ENCODE data around the gene PCDH9.

Gene PCDH9

GRCh38 chr13:66974174-66974573, 256.0 kb downstream of the PCDH9 start:
- no peak for DNase-seq (ENCODE audit: low read depth)

DNA sequence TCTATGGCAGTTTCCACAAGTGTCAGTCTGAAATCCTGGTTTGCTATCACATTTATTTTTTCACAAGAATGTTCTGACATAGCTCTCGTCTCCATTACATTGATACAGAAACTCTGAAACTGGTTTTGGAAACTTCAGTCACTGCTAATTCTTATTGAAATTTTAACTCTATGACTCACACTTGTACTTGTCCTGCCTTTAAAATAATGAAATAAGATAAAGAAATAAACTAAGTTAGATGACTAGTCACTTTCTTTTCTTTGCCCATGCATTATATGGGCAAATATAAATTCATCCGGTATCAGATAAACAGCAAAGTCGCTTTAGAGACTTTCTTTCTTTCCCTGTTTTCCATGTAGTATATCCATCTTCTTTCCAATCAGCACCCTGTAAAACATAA, 257.5 kb downstream of the PCDH9 start:
- no peak for DNase-seq (ENCODE audit: low read depth)

DNA sequence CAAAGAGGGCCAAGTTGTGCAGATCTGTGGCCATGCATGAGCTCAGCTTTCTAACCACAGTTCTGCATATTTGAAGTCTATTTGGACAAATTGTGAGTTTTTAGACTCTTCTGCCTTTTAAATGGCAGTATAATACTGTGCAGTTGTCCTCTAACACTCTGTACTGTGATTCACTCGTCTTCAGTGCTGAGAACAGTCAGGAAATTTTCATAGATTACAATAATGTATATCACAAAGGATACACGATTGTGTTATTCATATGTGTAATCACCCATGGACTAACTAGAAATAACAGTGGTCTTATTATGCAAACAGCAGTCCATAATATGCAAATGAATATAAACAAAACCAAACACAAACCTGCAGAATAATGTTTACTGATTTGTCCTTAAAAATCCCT, 259.1 kb downstream of the PCDH9 start:
- DNase-seq (ENCODE audit: low read depth): no peak

DNA sequence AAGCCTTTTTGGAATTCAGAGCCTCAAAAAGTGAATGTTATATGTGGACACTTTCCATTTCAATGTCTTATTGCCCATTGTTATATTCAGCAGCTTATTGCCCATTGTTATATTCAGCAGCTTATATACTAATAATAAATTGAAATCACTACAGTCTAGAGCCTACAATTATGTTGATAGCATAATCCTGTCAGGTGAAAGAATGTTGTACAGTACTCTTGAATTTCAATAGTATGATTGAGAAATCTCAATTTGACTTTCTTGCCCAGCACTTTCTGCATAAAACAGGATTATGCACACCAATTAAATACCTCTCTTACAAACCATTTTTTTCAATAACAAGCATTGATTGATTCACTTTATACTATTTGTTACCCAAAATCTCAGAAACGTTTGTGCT, 260.8 kb downstream of the PCDH9 start:
- DNase-seq (ENCODE audit: low read depth): no peak

GRCh38 chr13:66967811-66968597, 262.1 kb downstream of the PCDH9 start:
- DNase-seq (ENCODE audit: low read depth): no peak

DNA sequence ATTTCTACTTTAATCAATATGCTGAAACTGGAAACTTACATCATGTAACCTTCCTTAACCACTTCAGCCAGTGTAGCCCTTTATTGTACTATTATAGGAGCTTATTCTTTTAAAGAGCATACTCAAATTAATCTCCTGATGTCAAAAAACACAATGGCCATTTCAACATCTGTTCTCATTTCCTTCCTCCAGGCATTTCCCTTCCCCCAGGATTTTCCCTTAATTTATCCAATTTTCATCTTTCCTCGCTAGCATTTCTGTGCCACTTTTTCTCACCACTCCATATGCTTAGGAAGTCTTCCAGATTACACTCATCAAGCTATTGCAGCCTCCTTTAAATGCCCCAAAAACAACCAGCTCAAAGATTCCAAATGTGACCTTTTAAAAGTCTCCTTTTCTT, 265.0 kb downstream of the PCDH9 start:
- DNase-seq (ENCODE audit: low read depth): no peak

DNA sequence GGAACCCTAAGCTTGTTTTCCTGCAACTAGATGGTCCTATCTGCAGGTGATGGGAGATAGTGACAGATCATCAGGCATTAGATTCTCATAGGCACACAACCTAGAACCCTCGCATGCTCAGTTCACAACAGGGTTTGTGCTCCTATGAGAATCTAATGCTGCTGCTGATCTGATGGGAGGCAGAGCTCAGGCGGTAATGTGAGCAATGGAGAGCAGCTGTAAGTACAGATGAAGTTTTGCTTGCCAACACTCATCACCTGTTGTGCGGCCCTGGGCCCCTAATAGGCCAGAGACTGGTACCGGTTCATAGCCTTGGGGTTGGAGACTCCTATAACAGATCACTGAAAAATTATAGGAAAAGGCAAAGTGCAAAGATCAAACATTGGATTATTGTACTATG, 267.2 kb downstream of the PCDH9 start:
- DNase-seq (ENCODE audit: low read depth): no peak

GRCh38 chr13:66958611-66959010, 271.5 kb downstream of the PCDH9 start:
- no peak for DNase-seq (ENCODE audit: low read depth)

GRCh38 chr13:66952507-66952906, 277.6 kb downstream of the PCDH9 start:
- no peak for DNase-seq (ENCODE audit: low read depth)

DNA sequence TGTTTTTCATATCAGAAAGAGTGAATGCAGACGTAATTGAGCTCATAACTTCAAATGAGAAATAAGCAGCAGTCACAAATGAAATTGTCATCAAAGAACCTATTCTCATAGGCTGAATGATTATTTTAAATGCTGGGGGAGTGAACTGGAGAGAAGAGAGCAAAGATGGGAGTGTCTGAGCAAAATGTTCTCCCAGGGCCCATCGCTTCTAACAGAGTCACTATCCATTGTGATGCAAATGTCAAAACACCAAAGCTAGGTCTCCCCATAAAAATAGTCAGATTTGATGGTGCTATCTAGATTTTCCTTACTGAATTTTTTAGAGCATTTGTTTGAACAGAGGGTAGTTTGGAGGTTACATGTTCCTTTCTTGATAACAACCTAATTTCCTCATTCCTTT, 278.7 kb downstream of the PCDH9 start:
- DNase-seq (ENCODE audit: low read depth): no peak

- no peak for DNase-seq (ENCODE audit: low read depth)
These were observed 279.5 kb downstream of the PCDH9 start for GRCh38 chr13:66950666-66951065.

GRCh38 chr13:66948910-66949309, 281.2 kb downstream of the PCDH9 start:
- DNase-seq (ENCODE audit: low read depth): no peak

DNA sequence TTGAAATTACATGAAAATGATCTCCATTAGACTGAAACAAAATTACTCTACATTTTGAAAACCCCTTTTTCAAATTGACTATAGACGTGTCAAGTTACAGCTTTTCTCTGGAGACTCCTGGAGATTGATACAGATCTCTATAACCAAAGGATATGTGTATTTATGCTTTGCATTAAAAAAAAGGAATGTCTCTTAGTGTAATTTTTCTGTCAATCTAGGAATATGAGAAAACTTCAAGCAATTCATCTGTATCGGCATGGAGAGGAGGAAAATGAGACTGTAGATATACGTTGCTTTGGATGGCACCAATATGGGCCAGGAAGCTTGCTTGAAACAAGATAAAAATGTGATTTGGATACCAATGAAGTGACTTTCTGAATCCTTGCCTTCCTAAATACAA, 286.6 kb downstream of the PCDH9 start:
- DNase-seq (ENCODE audit: low read depth): no peak

DNA sequence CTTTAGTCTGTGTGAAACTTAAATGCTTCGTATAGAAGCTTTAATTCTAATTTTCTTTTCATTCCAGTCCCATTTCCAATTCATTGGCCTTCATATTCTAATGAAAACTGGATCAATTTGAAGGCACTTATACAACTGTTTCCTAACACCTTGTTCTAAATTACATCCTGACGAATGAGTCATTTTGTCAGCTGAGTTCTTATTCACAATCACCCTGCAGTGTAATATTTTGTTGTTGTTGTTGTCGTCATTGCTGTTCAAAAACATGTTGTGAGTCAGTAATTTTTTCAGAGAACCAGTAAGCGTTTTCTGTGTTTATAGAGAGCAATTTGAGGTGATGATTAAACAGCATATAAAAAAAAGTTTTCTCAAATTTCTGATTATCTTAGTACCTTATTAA, 290.0 kb downstream of the PCDH9 start:
- DNase-seq (ENCODE audit: low read depth): no peak

GRCh38 chr13:66937423-66937822, 292.7 kb downstream of the PCDH9 start:
- no peak for DNase-seq (ENCODE audit: low read depth)

- no peak for DNase-seq (ENCODE audit: low read depth)
These were observed 296.1 kb downstream of the PCDH9 start for GRCh38 chr13:66933994-66934393.

DNA sequence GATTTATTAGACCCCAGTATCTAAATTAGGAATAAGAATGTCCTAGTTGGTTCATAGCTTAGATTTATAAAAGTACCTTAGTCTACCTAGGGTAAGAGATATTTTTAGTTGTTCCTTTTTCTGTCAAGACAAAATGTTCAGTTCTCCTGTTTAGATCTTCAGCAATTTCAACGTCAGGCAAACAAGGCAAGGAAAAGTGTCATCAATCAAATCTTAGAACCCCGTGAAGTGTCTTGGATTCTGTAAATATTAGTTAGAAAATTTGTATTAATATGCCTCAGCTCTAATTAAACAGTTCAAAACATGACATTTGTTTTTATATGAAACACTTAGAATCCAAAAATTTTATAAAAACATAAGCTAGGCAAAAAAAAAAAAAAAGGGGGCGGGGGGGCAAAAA, 296.6 kb downstream of the PCDH9 start:
- DNase-seq (ENCODE audit: low read depth): no peak

DNA sequence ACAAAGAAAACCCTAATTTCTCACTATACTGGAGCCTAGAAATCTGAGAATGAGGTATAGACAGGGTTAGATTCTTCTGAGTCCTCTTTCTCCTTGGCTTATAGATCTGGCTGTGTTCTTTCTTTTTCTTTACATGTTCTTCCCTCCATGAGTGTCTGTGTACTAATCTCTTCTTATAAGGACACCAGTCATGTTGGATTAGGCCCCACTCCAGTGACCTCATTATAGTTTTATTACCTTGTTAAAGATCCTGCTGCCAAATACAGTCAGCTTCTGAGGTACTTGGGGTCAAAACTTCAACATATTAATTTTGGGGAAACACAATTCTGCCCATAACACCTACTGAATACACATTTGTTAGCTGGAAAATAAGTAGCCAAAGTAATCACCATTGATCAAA, 302.6 kb downstream of the PCDH9 start:
- no peak for DNase-seq (ENCODE audit: low read depth)

DNA sequence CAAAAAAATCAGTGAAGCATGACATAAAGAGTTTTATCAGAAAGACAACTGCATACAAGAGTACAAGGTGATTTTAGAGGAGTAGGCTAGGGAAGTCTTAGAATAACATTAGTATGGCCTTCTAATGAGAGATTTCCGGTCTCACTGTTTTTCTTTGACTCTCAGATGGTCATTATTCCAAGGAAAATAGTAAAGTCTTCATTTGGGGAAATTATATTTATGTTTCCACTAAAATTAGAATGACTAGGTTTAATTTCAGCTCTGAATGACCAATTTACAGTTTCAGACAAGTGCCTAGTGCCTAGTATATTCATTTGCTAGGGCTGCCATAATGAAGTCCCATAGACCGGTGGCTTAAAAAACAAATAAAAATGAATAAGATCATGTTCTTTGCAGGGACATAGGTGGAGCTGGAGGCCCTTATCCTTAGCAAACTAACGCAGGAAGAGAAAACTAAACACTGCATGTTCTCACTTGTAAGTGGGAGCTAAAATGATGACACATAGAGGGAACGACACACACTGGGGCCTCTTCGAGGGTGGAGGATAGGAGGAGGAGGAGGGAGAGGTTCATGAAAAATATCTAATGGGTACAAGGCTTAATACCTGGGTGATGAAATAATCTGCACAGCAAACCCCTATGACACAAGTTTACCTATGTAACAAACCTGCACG, 303.1 kb downstream of the PCDH9 start:
- DNase-seq (ENCODE audit: low read depth): no peak

DNA sequence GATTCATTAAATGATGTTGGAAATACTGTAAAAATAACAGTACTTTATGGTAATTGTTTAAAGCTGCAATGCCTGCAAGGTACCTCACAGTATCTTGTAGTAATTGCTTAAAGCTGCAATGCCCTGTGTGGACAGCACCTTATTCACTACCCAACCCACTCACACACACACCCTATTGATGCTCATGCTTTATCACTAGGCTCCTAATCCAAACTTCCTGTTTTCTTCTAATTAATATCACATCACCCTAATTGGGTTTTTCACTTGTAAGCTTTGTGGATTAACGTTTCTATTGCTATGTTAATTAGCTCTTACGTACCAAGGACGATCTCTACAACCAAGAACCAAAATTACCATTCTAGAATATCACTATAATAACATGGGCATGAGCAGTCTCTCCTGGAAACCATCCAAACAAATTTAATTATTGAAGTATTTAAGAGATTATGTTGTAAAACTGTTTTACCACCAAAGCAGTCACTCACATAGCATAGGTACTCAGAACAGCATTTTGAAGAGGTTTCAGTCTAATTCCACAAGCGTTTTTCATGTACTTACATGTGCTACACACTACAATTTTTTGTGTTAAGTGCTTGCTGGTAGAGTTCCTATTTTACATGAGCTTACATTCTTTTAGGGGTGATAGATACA, 303.8 kb downstream of the PCDH9 start:
- no peak for DNase-seq (ENCODE audit: low read depth)

DNA sequence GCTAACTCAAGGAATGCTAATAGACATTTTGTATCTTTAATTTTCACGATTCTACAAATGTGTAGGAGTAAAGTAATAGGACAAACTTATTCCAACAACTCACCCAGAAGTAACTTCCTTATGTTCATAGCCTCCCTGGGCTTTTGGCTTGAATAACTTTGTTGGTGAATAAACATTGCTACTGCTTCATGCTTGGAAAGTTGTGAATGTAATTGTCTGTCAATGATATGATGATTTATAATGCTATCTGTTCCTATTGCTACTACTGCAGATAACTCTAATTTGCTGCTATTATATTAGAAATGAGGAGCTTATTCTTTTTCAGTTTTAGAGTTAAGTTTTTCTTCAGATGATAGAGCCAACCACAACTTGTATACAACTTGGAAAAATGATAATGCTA, 307.7 kb downstream of the PCDH9 start:
- no peak for DNase-seq (ENCODE audit: low read depth)

GRCh38 chr13:66921437-66921836, 308.7 kb downstream of the PCDH9 start:
- no peak for DNase-seq (ENCODE audit: low read depth)

DNA sequence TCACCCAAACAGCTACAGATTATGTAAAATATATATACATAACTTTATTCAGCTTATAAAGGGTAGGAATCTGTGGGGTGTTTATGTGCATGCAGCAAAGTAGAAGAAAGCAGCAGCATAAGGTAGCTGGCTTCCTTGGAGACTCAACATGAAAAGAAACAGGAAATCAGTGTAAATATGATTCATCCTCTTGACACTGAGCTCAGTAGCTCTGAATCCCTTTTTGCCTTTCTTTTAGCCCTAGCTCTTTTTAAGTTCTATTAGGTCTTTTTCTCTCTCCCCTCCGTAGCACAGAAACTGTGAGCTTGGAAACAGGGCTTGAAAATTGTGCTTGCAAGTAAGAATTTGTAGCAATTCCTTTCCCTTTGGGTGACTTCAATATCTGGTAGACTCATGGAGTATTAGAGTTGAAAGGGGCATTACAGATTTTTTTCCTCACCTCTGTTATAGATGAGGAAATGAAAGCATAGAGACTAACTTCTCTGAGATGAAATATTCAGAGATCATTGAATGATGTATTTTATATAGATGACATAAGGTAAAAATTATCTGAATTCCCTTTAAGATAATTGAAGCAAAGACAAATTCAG, 314.4 kb downstream of the PCDH9 start:
- DNase-seq (ENCODE audit: low read depth): no peak
